ENCODE measurements around the gene RND1.

DNA sequence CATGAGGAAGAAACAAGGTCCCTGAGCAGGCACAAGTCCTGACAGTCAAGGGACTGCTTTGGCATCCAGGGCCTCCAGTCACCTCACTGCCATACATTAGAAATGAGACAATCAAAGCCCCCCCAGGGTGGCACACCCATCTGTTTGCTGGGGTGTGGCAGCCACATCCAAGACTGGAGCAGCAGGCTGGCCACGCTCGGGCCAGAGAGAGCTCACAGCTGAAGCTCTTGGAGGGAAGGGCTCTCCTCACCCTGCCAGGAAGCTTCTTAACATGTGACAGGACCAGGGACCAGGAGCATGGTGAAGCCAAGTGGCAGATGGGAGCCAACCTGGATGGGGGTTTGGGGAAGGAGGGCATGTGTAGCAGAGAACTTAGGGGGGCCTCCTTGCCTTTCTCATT is 37.4 kb downstream of the RND1 start:
- TF ChIP-seq POLR2AphosphoS5 (IDR thresholded peaks at IDR 0.05; ENCODE audit: low read depth, low read length) (no peak), POLR2A (IDR thresholded peaks at IDR 0.05; ENCODE audit: low read depth, low read length) (no peak)
